Fibroblast of lung (primary cell): ENCODE data around the gene DRD1. TPM values are rescaled to one million over a fixed set of nuclear protein-coding genes. Genes with fewer than 3 reads are reported as not detected.

Source experiments
- DNase-seq, 2 donors: peaks; one replicate each; pipeline versions ENCODE4 v3.0.0 to v3.0.0-alpha.2; 2010; ENCODE audit warnings: low read depth in 2 of 2
- H2AFZ ChIP-seq: 2 replicates; pipeline ENCODE4 v1.5.1; 2012; ENCODE audit warnings: low read length, control low read depth, inconsistent platforms
- H3K27ac ChIP-seq: 2 replicates; pipeline ENCODE4 v1.5.1; 2011; ENCODE audit warnings: low read length, control low read depth; ENCODE audit not compliant: insufficient read depth
- H3K27me3 ChIP-seq: 2 replicates; pipeline ENCODE4 v1.5.1; 2011; ENCODE audit warnings: mild to moderate bottlenecking, low read length; ENCODE audit not compliant: control insufficient read depth, insufficient read depth
- H3K36me3 ChIP-seq: 2 replicates; pipeline ENCODE4 v1.5.1; 2011; ENCODE audit warnings: low read length; ENCODE audit not compliant: control insufficient read depth, insufficient read depth
- H3K4me1 ChIP-seq: 2 replicates; pipeline ENCODE4 v1.5.1; 2011; ENCODE audit warnings: low read length; ENCODE audit not compliant: control insufficient read depth, insufficient read depth; ENCODE audit errors: extremely low read depth
- H3K4me2 ChIP-seq: 2 replicates; pipeline ENCODE4 v1.5.1; 2011; ENCODE audit warnings: low read length, control low read depth; ENCODE audit not compliant: insufficient read depth; ENCODE audit errors: extremely low read depth
- H3K4me3 ChIP-seq, 4 experiments: fragments of 200-600 bp in 1 of 4; sonication (generic) in 1 of 4; replicated peaks in 1 of 4; 2 replicates each; pipeline ENCODE4 v1.5.1; 2011 to 2016; ENCODE audit warnings: low read length in 4 of 4, low read depth in 3 of 4, mild to moderate bottlenecking in 3 of 4, control low read depth in 2 of 4, inconsistent platforms in 1 of 4, mixed read lengths in 1 of 4; ENCODE audit not compliant: insufficient read depth in 1 of 4; ENCODE audit errors: control extremely low read depth in 1 of 4
- H3K79me2 ChIP-seq: 2 replicates; pipeline ENCODE4 v1.5.1; 2012; ENCODE audit warnings: mild to moderate bottlenecking, low read length, inconsistent platforms; ENCODE audit not compliant: control insufficient read depth, insufficient read depth
- H3K9ac ChIP-seq: 2 replicates; pipeline ENCODE4 v1.5.1; 2011; ENCODE audit warnings: mild to moderate bottlenecking, low read length, control low read depth; ENCODE audit not compliant: insufficient read depth
- H3K9me3 ChIP-seq: 2 replicates; pipeline ENCODE4 v1.5.1; 2012; ENCODE audit warnings: low read depth, low read length; ENCODE audit not compliant: control insufficient read depth, insufficient read depth
- H4K20me1 ChIP-seq: 2 replicates; pipeline ENCODE4 v1.5.1; 2011; ENCODE audit warnings: low read length; ENCODE audit not compliant: control insufficient read depth, insufficient read depth; ENCODE audit errors: extremely low read depth
- EZH2 ChIP-seq: IDR thresholded peaks from 2 replicates; pipeline ENCODE4 v1.5.1; 2012; ENCODE audit warnings: low read length, control low read depth, mild to moderate bottlenecking; ENCODE audit errors: missing control alignments
- polyA plus RNA-seq, 2 donors: library from polyadenylated mRNA; depleted of rRNA in 1 of 2; stranded (reverse) in 1 of 2; unstranded in 1 of 2; fragments of >200 nt; gene quantifications; 2 replicates each; pipeline ENCODE4 v1.2.1, GENCODE V29; 2011 to 2012; ENCODE audit warnings: missing spikeins in 1 of 2
- total RNA-seq: library from RNA; depleted of rRNA; stranded (reverse); fragments of >200 nt; gene quantifications from 2 replicates; pipeline ENCODE4 v1.2.1, GENCODE V29; 2014
- TF ChIP-seq, protein P1 (sequence below), 2 donors: IDR thresholded peaks in 1 of 2; conservative IDR thresholded peaks in 1 of 2; 1 replicate in 1 of 2; 2 replicates in 1 of 2; pipeline ENCODE4 v1.5.1; 2011 to 2012; ENCODE audit warnings: low read length in 2 of 2, control low read depth in 1 of 2, inconsistent platforms in 1 of 2, low read depth in 1 of 2, mild to moderate bottlenecking in 1 of 2

DRD1 gene
- total and polyA plus RNA-seq, 2 donors (not counting 1 experiment from before 2014, with no cell fraction given), result 0.19 to 2.0 TPM

DNA sequence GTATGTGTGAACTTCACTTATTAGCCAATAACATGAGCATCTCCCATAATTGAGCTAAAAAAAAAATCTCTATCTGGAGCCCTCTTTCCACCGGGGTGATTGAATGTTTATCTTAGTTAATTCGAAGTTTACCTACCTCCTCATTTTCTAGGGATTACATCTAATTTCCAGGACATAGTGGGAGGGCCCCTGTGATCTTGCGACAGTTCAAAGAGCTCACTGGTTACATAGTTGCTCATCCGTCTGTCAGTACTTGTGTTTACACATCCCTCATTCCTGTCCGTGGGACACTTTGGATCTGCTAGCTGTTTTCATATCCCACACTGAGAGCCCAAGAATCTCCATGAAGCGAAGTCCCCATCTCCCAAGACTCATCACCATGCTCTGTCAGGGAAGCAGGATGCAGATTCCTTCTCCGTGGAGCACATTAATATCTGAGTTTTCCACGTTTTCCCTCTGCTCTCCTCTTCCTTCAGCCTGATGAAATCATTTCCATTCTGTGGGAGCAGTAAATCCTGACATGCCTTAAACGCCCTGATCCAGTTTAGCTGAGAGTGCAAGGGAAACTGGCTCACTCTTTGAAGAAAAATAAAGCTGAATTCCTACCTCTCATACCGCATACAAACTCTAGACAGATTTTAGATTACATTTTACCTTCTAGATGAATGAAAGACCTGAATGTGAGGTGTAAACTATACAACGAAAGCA, 24.2 kb upstream of the DRD1 start:
- H3K36me3 ChIP-seq, result no peaks in the 10 kb centered on the region
- no peak overlapping the region for H3K4me2 ChIP-seq
- no peaks in the 10 kb centered on the region for H4K20me1 ChIP-seq
- H3K4me3 ChIP-seq, result no peak overlapping the region
- no peaks in the 10 kb centered on the region for H3K27me3 ChIP-seq
- no peaks in the 10 kb centered on the region for H3K9me3 ChIP-seq
- no peak overlapping the region for H3K27ac ChIP-seq
- no peaks in the 10 kb centered on the region for H3K79me2 ChIP-seq
- no peak overlapping the region for H3K9ac ChIP-seq
- H3K4me1 ChIP-seq, result no peaks in the 10 kb centered on the region
- H2AFZ ChIP-seq, result no peak overlapping the region
- TF ChIP-seq, protein P1, sequence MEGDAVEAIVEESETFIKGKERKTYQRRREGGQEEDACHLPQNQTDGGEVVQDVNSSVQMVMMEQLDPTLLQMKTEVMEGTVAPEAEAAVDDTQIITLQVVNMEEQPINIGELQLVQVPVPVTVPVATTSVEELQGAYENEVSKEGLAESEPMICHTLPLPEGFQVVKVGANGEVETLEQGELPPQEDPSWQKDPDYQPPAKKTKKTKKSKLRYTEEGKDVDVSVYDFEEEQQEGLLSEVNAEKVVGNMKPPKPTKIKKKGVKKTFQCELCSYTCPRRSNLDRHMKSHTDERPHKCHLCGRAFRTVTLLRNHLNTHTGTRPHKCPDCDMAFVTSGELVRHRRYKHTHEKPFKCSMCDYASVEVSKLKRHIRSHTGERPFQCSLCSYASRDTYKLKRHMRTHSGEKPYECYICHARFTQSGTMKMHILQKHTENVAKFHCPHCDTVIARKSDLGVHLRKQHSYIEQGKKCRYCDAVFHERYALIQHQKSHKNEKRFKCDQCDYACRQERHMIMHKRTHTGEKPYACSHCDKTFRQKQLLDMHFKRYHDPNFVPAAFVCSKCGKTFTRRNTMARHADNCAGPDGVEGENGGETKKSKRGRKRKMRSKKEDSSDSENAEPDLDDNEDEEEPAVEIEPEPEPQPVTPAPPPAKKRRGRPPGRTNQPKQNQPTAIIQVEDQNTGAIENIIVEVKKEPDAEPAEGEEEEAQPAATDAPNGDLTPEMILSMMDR (conservative IDR thresholded peaks at IDR 0.05 in 1 of 2, IDR thresholded peaks at IDR 0.05 in 1 of 2; ENCODE audit: low read depth in 1 of 2, low read length in 2 of 2), result no peak
- no peak for TF ChIP-seq EZH2
- no peak for DNase-seq

DNA sequence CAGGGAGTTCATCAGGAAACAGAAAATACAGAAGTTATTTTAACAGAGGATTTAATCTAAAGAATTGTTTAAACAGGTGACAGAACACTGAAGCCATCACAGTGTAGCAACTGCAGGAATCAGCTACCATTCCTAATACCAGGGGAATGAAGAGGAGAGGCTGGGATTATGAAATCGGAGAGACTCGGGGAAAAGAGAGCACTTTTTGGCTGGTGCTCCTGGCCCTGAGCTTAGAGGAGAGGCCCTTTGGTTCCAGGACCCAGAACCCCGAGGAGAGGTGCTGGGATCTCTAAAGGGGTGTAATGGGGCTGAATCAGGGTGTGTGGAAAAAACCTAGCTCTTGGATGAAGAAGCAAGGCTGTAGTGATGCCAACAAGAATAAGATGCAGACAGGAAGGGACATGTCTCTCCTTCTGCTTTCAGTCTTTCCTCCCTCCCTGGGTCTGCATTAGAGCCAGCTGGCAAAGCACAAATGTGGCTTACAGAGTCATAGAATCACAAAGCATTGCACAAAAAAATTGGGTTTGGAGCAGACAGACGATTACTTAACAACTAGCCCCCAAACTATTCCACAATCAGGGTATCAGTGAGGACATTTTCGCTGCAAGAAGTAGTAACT, 22.8 kb upstream of the DRD1 start:
- Histone ChIP-seq H3K79me2 (no peaks in the 10 kb centered on the region), H2AFZ (no peak overlapping the region), H3K36me3 (no peaks in the 10 kb centered on the region), H3K9ac (no peak overlapping the region), H3K4me3 (no peak overlapping the region), H3K27me3 (no peaks in the 10 kb centered on the region), H3K4me2 (no peak overlapping the region), H4K20me1 (no peaks in the 10 kb centered on the region), H3K9me3 (no peaks in the 10 kb centered on the region), H3K27ac (no peak overlapping the region), H3K4me1 (no peaks in the 10 kb centered on the region)
- TF ChIP-seq EZH2, result no peak
- TF ChIP-seq, protein P1 (conservative IDR thresholded peaks at IDR 0.05 in 1 of 2, IDR thresholded peaks at IDR 0.05 in 1 of 2; ENCODE audit: low read depth in 1 of 2, low read length in 2 of 2), result no peak
- DNase-seq, result peak in 1 of 2 donors; percentile 52

DNA sequence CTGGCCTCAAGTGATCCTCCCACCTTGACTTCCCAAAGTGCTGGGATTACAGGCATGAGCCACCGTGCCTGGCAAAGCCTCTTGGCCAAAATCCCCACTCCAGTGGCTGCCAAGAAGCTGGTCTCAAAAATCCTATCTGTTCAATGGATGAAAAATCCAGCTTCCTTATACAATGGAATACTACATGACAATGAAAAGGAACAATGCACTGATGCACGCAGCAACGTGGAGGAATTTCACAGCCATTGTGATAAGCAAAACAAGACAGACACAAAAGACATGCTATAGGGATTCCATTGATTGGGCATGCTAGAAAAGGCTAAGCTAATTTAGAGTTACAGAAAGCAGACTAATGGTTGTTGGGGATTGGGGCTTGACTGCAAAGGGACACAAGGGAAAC, 21.3 kb upstream of the DRD1 start:
- no peak for DNase-seq
- Histone ChIP-seq H3K9me3 (no peaks in the 10 kb centered on the region), H2AFZ (no peak overlapping the region), H3K36me3 (no peaks in the 10 kb centered on the region), H3K27ac (no peak overlapping the region), H3K9ac (no peak overlapping the region), H3K4me3 (no peak overlapping the region), H3K79me2 (no peaks in the 10 kb centered on the region), H3K4me2 (no peak overlapping the region), H3K27me3 (no peaks in the 10 kb centered on the region), H4K20me1 (no peaks in the 10 kb centered on the region), H3K4me1 (no peaks in the 10 kb centered on the region)
- no peak for TF ChIP-seq EZH2
- TF ChIP-seq, protein P1 (conservative IDR thresholded peaks at IDR 0.05 in 1 of 2, IDR thresholded peaks at IDR 0.05 in 1 of 2; ENCODE audit: low read depth in 1 of 2, low read length in 2 of 2), result no peak
